ENCODE measurements around the gene PTGS1. TPM values are rescaled to one million over a fixed set of nuclear protein-coding genes. Genes with fewer than 3 reads are reported as not detected.

The PTGS1 gene
- total and polyA plus RNA-seq, 2 of the 13 experiments (the other 11 are each of a cell fraction or from before 2014, with no cell fraction given) = 0.07 to 0.08 TPM

DNA sequence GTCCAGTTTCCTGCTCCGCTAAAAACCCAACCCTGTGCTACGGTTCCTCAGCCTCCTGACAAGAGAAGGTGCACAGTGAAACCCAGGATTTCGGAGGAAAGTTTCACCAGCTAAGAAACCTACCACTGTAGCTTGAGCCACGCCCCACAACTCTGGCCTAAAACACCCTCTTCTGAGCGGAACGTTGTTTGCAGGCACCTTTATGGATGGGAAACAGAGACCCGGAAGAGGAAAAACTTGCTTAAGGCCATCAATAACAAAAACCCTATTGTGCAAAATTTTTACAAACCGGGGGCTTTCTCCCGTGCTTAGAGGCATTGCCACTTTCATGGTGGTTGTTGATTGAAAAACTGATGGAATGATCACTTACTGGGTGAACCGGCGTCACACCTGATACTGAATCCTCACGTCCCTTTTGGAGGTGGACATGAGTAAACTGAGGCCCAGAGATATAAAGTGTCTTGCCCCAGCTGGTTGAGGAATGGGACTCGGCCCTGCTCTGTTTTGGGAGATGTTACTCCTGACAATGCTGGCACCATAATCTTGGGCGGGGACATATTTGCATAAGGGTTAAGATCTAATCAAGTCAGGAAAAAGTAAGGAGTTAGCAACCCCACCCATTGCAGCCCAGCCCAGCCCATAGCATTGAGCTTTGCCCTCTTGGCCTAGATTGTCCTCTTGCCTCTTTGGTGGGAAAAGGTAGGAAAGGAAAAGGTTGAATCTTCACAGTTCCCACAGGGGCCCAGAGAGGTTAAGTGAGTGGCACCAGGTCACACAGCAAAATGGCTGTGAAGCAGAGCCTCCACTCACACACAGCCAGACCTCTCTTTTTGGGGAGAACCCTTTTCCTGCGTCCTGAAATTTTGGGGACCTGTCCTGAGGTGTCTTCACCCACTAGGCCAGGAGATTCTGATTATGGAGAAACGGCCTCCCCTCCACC lies 23.2 kb upstream of the PTGS1 start (continued):
- TF ChIP-seq, protein P1, sequence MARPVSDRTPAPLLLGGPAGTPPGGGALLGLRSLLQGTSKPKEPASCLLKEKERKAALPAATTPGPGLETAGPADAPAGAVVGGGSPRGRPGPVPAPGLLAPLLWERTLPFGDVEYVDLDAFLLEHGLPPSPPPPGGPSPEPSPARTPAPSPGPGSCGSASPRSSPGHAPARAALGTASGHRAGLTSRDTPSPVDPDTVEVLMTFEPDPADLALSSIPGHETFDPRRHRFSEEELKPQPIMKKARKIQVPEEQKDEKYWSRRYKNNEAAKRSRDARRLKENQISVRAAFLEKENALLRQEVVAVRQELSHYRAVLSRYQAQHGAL (CRISPR knock-in tag; IDR thresholded peaks at IDR 0.05; ENCODE audit: not compliant biosample characterization) = no peak
- no peak for TF ChIP-seq ADNP (CRISPR knock-in tag; IDR thresholded peaks at IDR 0.05)
- TF ChIP-seq SP1 (IDR thresholded peaks at IDR 0.05) = no peak
- TF ChIP-seq SP1 (CRISPR knock-in tag; IDR thresholded peaks at IDR 0.05) = no peak
- TF ChIP-seq, protein P2, sequence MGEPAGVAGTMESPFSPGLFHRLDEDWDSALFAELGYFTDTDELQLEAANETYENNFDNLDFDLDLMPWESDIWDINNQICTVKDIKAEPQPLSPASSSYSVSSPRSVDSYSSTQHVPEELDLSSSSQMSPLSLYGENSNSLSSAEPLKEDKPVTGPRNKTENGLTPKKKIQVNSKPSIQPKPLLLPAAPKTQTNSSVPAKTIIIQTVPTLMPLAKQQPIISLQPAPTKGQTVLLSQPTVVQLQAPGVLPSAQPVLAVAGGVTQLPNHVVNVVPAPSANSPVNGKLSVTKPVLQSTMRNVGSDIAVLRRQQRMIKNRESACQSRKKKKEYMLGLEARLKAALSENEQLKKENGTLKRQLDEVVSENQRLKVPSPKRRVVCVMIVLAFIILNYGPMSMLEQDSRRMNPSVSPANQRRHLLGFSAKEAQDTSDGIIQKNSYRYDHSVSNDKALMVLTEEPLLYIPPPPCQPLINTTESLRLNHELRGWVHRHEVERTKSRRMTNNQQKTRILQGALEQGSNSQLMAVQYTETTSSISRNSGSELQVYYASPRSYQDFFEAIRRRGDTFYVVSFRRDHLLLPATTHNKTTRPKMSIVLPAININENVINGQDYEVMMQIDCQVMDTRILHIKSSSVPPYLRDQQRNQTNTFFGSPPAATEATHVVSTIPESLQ (CRISPR knock-in tag; conservative IDR thresholded peaks at IDR 0.05) = no peak
- TF ChIP-seq ASH2L (IDR thresholded peaks at IDR 0.05; ENCODE audit: insufficient read length, low read depth, low read length) = no peak
- TF ChIP-seq ZC3H13 (CRISPR knock-in tag; IDR thresholded peaks at IDR 0.05) = no peak
- peak; percentile 97 for TF ChIP-seq ZNF3 (CRISPR knock-in tag; IDR thresholded peaks at IDR 0.05)
- TF ChIP-seq ZNF343 (CRISPR knock-in tag; IDR thresholded peaks at IDR 0.05) = no peak
- peak; percentile 52; the same call in 1 of the 2 replicates for TF ChIP-seq ZSCAN21 (CRISPR knock-in tag; IDR thresholded peaks at IDR 0.05; ENCODE audit: borderline replicate concordance)
- no peak for TF ChIP-seq ZBTB7B (CRISPR knock-in tag; IDR thresholded peaks at IDR 0.05)
- TF ChIP-seq, protein P3, sequence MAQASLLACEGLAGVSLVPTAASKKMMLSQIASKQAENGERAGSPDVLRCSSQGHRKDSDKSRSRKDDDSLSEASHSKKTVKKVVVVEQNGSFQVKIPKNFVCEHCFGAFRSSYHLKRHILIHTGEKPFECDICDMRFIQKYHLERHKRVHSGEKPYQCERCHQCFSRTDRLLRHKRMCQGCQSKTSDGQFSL (CRISPR knock-in tag; IDR thresholded peaks at IDR 0.05) = no peak
- no peak for TF ChIP-seq BHLHE40 (IDR thresholded peaks at IDR 0.05; ENCODE audit: low read length)
- TF ChIP-seq, protein P4, sequence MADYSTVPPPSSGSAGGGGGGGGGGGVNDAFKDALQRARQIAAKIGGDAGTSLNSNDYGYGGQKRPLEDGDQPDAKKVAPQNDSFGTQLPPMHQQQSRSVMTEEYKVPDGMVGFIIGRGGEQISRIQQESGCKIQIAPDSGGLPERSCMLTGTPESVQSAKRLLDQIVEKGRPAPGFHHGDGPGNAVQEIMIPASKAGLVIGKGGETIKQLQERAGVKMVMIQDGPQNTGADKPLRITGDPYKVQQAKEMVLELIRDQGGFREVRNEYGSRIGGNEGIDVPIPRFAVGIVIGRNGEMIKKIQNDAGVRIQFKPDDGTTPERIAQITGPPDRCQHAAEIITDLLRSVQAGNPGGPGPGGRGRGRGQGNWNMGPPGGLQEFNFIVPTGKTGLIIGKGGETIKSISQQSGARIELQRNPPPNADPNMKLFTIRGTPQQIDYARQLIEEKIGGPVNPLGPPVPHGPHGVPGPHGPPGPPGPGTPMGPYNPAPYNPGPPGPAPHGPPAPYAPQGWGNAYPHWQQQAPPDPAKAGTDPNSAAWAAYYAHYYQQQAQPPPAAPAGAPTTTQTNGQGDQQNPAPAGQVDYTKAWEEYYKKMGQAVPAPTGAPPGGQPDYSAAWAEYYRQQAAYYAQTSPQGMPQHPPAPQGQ (CRISPR knock-in tag; IDR thresholded peaks at IDR 0.05; ENCODE audit: borderline replicate concordance) = no peak
- TF ChIP-seq TP53 (CRISPR knock-in tag; conservative IDR thresholded peaks at IDR 0.05) = no peak
- TF ChIP-seq, protein P5, sequence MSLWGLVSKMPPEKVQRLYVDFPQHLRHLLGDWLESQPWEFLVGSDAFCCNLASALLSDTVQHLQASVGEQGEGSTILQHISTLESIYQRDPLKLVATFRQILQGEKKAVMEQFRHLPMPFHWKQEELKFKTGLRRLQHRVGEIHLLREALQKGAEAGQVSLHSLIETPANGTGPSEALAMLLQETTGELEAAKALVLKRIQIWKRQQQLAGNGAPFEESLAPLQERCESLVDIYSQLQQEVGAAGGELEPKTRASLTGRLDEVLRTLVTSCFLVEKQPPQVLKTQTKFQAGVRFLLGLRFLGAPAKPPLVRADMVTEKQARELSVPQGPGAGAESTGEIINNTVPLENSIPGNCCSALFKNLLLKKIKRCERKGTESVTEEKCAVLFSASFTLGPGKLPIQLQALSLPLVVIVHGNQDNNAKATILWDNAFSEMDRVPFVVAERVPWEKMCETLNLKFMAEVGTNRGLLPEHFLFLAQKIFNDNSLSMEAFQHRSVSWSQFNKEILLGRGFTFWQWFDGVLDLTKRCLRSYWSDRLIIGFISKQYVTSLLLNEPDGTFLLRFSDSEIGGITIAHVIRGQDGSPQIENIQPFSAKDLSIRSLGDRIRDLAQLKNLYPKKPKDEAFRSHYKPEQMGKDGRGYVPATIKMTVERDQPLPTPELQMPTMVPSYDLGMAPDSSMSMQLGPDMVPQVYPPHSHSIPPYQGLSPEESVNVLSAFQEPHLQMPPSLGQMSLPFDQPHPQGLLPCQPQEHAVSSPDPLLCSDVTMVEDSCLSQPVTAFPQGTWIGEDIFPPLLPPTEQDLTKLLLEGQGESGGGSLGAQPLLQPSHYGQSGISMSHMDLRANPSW (CRISPR knock-in tag; IDR thresholded peaks at IDR 0.05; ENCODE audit: borderline replicate concordance) = no peak
- no peak for TF ChIP-seq PCBP2 (optimal IDR thresholded peaks at IDR 0.05; ENCODE audit: low read depth, low read length, poor library complexity, severe bottlenecking)
- TF ChIP-seq TOE1 (CRISPR knock-in tag; IDR thresholded peaks at IDR 0.05) = no peak
- no peak for TF ChIP-seq ZNF274 (CRISPR knock-in tag; IDR thresholded peaks at IDR 0.05)
- TF ChIP-seq GPN1 (CRISPR knock-in tag; IDR thresholded peaks at IDR 0.05; ENCODE audit: borderline replicate concordance) = no peak
- no peak for TF ChIP-seq MAZ (IDR thresholded peaks at IDR 0.05; ENCODE audit: borderline replicate concordance, low read depth, low read length)
- peak; percentile 20; the same call in 1 of the 2 replicates for TF ChIP-seq MAZ (CRISPR knock-in tag; IDR thresholded peaks at IDR 0.05; ENCODE audit: low read depth)

All from HepG2 (cell line).